MG63 (cell line): ENCODE results near the gene ACTA2. TPM values are rescaled to one million over a fixed set of nuclear protein-coding genes. Genes with fewer than 3 reads are reported as not detected.

Experiments
- DNase-seq: peaks from one replicate; pipeline ENCODE4 v3.0.0-alpha.2; 2020
- H3K27me3 ChIP-seq: fragments of 250-450 bp; sonication (Bioruptor Pico); 2 replicates; pipeline ENCODE4 v1.5.1; 2020; ENCODE audit warnings: mild to moderate bottlenecking, moderate library complexity
- H3K36me3 ChIP-seq: fragments of 250-450 bp; sonication (Bioruptor Pico); 2 replicates; pipeline ENCODE4 v1.5.1; 2020; ENCODE audit warnings: mild to moderate bottlenecking, moderate library complexity
- H3K4me3 ChIP-seq: fragments of 250-450 bp; sonication (Bioruptor Pico); 2 replicates; pipeline ENCODE4 v1.5.1; 2020; ENCODE audit warnings: mild to moderate bottlenecking, moderate library complexity
- H3K9me3 ChIP-seq: fragments of 250-450 bp; sonication (Bioruptor Pico); 2 replicates; pipeline ENCODE4 v1.5.1; 2020; ENCODE audit warnings: mild to moderate bottlenecking, moderate library complexity
- total RNA-seq: library from RNA; depleted of rRNA; stranded (reverse); fragments of >200 nt; shearing (Covaris generic); gene quantifications from 2 replicates; pipeline ENCODE4 v1.2.3, GENCODE V29; 2014; ENCODE audit warnings: low replicate concordance; rRNA removed

Gene ACTA2
- total RNA-seq, 1 experiment from 2014 or later: 19.4 TPM

GRCh38 chr10:88896372-88896993 lies 56.1 kb downstream of the ACTA2 start:
- Histone ChIP-seq H3K36me3 (peaks cover 10% of the 10 kb centered on the region; the same call in 1 of the 2 replicates), H3K9me3 (no peaks in the 10 kb centered on the region), H3K4me3 (no peak overlapping the region), H3K27me3 (no peaks in the 10 kb centered on the region)
- no peak for DNase-seq

- no peaks in the 10 kb centered on the region for H3K9me3 ChIP-seq
Observed at GRCh38 chr10:88895250-88895649, 57.3 kb downstream of the ACTA2 start.

GRCh38 chr10:88893611-88894010 lies 59.0 kb downstream of the ACTA2 start:
- peak; percentile 38 for DNase-seq
- Histone ChIP-seq H3K4me3 (no peak overlapping the region), H3K9me3 (no peaks in the 10 kb centered on the region), H3K27me3 (no peaks in the 10 kb centered on the region), H3K36me3 (0 out of 2 replicates have a peak, but pooled peaks cover 4% of the 10 kb centered on the region)

More at GRCh38 chr10:88895250-88895649, 57.3 kb downstream of the ACTA2 start:
- Histone ChIP-seq H3K36me3 (peaks cover 5% of the 10 kb centered on the region; the same call in 1 of the 2 replicates), H3K27me3 (no peaks in the 10 kb centered on the region), H3K4me3 (no peak overlapping the region)
- no peak for DNase-seq

- H3K27me3 ChIP-seq: no peaks in the 10 kb centered on the region
- no peaks in the 10 kb centered on the region for H3K9me3 ChIP-seq
- no peak overlapping the region for H3K4me3 ChIP-seq
- DNase-seq: peak; percentile 32
- H3K36me3 ChIP-seq: 0 out of 2 replicates have a peak, but pooled peaks cover 4% of the 10 kb centered on the region
Observed at GRCh38 chr10:88892222-88892967, 60.2 kb downstream of the ACTA2 start.

GRCh38 chr10:88890681-88891381 lies 61.7 kb downstream of the ACTA2 start:
- Histone ChIP-seq H3K9me3 (no peaks in the 10 kb centered on the region), H3K4me3 (no peak overlapping the region), H3K27me3 (no peaks in the 10 kb centered on the region), H3K36me3 (0 out of 2 replicates have a peak, but pooled peaks cover 4% of the 10 kb centered on the region)
- DNase-seq: no peak

- no peak for DNase-seq
- Histone ChIP-seq H3K27me3 (no peaks in the 10 kb centered on the region), H3K4me3 (no peak overlapping the region), H3K36me3 (no peaks in the 10 kb centered on the region), H3K9me3 (no peaks in the 10 kb centered on the region)
Observed at GRCh38 chr10:88889559-88890337, 62.8 kb downstream of the ACTA2 start.

- no peak for DNase-seq
- peaks cover 5% of the 10 kb centered on the region for H3K36me3 ChIP-seq
- H3K9me3 ChIP-seq: no peaks in the 10 kb centered on the region
- no peaks in the 10 kb centered on the region for H3K27me3 ChIP-seq
- H3K4me3 ChIP-seq: no peak overlapping the region
Observed at GRCh38 chr10:88888810-88889445, 63.6 kb downstream of the ACTA2 start.

GRCh38 chr10:88886557-88886956 lies 66.0 kb downstream of the ACTA2 start:
- no peak for DNase-seq
- Histone ChIP-seq H3K27me3 (no peaks in the 10 kb centered on the region), H3K36me3 (peaks cover 17% of the 10 kb centered on the region), H3K9me3 (no peaks in the 10 kb centered on the region), H3K4me3 (no peak overlapping the region)

Other genes starting within 250 kb of the ACTA2 start
- not detected in 2 replicates for gene LIPK, start 246.5 kb downstream of the ACTA2 start, total RNA-seq
- gene LIPN, start 192.8 kb downstream of the ACTA2 start, total RNA-seq: 0.10 TPM in 1 of 2 replicates, not detected in the other
- not detected in 2 replicates for gene LIPM, start 150.0 kb downstream of the ACTA2 start, total RNA-seq
- not detected in 2 replicates for gene ANKRD22, start 100.9 kb downstream of the ACTA2 start, total RNA-seq
- gene STAMBPL1, start 72.5 kb downstream of the ACTA2 start, total RNA-seq: 23.1 and 27.3 TPM in 2 replicates
- gene FAS, start 38.0 kb upstream of the ACTA2 start, total RNA-seq: 12.5 and 13.9 TPM in 2 replicates